Stimulated activated CD4-positive, alpha-beta T cell treated with anti-CD3 and anti-CD28 coated beads, Interleukin-2, amount 100 ng/mL, for 4 hours (primary cell): ENCODE results near the gene LBH.

Source experiments
- DNase-seq: peaks from one replicate; pipeline ENCODE4 v3.0.0-alpha.2; 2020; ENCODE audit warnings: low read depth

Gene LBH

DNA sequence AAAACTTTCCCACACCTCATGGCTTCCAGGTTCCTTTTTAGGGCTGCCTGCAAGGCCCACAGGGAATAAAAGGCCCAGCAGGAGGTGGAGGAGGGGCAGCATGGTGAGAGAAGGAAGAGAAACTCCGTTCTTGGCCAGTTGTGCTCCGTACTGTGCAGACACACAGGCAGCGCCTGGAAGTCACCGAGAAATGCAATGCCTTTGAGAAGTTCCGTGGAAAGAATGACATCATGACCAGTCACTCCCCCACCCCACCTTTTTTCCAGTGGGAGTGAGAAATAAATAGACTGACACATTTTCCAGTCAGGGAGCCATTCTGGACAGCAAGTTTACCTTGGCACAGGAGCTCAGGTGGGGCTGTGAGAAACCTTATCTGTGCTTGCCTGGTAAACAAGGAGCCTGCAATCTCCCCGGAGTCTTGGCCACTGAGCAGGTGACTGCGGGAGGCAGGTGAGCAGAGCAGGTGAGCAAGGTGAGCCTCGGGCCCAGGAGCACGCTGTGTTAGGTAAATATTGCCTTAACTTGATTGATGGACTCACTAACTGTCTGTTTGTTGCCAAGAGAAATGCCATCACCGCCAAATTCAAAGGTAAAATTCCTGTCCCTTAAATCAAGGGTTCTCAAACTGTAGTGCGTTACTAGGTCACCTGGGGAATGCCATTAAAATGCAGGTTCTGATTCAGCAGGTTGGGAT lies 13.5 kb upstream of the LBH start:
- no peak for DNase-seq

DNA sequence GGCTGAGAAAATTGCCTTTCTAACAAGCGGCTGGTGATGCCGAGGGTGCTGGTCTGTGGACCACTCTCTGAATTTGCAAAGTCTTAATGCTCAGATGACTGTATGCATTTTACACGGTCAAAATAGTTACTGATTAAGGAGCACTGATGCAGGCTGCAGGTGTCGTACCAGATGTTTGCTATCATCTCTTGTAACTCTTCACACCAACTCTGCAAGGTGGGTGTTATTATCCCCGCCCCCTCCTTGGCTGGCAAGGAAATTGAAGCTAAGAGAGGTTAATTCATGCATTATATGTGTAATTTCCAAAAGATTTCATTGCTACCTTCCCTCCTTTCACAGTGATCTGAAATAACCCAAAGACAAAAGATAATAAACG lies 13.0 kb upstream of the LBH start:
- DNase-seq: no peak

DNA sequence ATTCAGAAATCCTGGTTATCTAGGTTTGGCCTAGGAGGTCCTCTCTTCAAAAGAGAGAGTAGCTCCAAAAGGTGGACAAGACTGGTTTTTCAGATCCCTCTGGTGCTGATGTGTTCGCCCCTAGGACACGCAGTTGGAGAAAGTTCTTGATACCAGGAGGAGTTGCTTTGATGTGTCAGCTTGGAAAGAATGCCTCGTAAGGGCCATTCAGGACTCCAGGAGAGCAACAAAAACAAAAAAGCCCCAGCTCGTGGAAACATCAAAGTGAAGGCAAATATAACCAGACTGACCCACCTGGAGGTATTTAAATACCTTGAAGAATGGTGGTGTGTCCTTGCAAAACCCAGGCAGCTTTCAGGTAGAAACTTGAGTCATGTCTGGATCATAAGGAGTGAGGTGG lies 12.5 kb upstream of the LBH start:
- DNase-seq: no peak

DNA sequence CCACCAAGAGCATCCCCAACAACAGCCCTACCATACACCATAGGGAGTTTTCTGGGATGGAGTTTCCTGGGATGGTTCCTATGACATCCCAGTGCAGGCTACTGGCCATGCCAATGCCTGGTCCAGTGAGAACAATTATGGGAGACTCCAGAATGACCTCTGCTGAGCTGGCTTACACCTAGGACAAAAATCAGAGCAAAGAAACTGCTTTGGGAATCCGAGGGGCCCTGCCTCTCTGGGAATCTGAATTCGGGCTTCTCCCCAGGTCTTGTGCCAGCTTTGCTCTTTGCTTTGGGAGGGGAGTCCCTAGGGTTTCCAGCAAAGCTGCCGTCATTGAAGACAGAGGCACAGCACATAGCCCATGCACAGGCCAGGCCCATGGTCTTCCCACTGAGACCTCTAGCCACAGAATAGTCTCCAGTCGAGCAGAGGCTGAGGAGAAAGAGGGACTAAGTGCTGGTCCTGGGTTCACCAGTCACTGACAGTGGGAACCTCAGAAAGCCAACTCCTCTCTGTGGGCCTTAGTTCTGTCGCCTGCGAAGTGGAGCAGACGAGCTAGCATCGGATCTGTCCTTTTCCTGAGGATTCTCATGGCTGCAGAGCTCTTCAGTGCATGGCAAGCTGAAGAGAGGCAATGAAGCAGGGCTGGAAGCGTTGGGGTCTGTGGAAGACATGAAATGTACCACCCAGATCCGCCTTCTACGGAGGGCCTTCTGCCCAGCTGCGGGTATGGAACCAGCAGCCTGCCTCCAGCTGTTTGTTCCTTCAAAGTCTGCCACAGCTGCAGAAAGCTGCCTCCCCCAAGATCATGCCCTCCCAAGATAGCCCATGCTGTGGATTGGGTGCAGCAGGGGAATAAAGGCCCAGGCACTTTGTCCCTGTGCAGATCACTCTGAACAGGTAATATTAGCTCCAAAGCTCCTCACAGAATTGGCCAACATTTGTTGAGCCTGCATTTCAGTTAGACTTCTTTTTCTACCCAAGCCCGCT lies 11.2 kb upstream of the LBH start:
- DNase-seq: no peak

DNA sequence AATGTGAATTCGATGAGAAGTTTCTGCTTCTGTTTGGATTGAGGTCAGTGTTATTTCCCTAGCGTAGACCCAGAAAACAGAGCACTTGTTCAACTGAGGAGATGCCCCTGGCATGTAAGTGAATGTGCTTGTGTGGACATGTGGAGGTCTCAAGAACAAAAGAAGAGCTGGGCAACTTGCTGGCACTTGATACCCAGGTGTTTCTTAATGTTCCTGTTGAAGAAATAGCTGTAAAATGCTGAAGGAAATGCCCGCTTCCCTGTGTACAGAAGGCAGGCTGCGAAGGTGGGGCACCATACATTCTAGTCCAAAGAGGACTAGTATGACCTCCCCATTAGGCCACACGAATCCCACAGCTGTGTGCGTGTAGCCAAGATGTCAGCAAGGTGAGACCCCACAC lies 9.8 kb upstream of the LBH start:
- no peak for DNase-seq

GRCh38 chr2:30222031-30222430 lies 9.3 kb upstream of the LBH start:
- no peak for DNase-seq

GRCh38 chr2:30222636-30223360 lies 8.5 kb upstream of the LBH start:
- no peak for DNase-seq

DNA sequence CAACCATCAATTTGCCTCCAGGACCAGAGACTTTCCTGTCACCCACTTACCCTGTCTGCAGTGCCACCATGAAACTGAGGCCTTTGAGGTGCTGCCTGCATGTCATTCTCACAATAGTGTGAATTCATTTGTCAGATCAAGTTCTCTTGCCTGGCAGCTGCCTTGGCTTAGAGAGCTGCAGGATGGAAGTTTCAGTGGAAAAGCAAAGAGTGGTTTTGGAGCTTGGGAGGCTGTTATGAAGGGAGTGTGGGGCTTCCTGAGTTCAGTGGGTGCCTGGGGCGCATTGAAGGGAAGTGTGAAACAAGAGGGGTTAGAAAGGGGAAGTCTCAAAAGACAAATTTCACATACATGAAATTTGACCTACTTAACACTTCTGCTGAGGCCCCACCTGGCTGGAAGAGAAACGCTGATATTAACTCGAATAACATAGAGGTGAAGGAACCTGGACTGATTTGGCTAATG lies 7.9 kb upstream of the LBH start:
- DNase-seq: no peak

DNA sequence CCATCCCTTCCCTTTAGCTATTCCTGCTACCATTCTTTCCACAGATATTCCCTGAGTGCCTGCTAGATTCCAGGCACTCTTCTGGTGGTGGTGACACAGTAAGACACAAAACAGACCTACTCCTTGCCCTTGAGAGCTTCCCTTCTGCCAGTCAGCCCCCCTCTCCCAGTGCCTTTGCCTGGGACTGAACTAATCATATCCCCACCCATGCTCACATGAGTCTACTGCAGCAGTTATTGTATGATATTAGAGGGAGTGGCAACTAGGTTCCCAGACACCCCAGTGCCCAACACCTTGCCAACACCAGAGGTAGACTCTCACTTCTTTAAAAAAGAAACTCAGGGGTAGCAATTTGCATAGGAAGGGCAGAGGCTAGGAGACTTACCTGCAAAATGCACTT lies 7.2 kb upstream of the LBH start:
- DNase-seq: no peak

DNA sequence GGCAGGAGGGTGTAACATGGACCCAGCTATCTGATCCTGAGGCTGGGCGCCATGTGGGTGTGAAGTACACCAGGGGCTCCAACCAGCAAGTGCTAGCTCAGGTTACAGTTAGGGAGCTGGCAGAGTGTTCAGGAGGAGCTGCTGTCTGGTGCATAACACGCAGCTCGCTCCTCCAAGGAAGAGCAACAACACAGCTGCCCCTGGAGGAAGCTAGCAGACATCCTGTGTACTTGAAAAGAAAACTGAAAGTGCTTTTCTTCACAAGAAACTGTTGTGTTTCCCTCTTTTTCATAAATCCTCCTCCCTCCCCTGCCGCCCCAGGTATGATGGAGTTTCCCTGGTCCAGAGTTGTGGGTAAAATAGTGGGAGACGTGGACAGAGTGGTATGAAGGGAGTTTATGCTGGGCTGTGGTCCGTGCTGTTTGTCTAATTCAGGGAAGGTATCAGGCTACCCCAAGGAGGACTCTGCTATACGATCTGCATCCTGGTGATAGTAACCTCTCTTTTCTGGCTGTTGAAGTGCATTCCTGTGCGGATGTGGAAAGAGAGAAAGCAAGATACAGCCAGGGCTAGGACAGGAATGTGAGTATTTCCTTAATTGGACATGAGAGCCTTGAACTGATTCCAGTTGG lies 6.1 kb upstream of the LBH start:
- DNase-seq: no peak

DNA sequence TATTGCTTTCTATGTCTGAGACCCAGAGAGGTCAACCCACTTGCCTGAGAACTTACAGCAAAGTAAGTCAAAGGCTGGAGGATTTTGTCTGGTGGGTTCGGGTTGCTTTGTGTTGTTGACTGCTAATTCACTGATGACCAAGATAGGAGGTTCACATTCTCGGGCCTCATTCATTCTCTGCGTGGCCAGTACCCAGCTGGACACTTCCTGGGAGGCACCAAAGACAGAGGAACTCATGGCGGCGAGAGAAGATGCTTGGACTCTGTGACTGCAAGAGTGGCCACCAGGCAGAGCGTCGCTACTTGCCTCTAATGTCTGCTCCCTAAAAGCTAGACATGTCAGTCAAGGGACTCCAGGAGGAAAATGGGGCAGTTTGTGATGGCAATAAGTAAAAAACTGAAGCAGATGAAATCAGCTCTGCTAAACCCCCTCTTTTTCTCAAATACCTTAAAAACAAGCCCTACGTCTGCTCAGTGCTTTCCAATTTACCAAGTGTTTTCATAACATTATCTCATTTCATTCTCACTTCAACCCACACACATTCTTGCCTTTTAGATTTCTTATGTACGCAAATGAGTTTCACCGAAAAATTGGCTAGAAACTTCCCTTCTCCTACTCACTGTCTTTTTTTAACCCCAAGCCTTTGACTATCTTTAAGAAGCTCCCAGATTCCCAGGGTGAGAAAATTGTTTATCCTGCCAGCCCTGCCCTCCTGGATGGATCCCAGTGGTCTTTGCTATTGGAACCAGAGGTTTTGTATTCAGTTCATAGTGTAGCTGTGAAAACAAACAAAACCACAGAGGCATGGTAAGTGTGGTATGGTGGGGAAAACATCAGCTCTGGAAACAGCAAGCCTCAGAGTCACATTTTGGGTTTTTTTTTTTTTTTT lies 4.9 kb upstream of the LBH start:
- no peak for DNase-seq

DNA sequence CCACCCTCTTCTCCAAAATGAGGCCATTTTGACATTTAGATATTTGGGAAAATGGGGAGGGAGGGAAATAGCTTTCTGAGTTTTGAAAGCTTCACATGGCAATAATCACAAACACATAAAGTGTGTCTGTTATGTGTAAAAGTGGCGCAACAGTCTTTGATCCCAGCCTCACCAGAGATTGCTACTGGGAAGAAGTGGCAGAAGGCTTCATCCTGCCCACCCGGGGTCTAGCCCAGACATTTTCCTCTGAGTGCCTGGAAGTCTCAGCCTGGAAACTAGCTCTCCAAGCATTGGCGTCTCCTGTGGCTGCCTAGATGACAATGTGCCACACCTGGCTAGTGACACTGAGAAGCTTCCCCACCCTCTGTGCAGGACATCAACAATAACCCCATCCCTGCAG lies 1.7 kb upstream of the LBH start:
- DNase-seq: no peak

DNA sequence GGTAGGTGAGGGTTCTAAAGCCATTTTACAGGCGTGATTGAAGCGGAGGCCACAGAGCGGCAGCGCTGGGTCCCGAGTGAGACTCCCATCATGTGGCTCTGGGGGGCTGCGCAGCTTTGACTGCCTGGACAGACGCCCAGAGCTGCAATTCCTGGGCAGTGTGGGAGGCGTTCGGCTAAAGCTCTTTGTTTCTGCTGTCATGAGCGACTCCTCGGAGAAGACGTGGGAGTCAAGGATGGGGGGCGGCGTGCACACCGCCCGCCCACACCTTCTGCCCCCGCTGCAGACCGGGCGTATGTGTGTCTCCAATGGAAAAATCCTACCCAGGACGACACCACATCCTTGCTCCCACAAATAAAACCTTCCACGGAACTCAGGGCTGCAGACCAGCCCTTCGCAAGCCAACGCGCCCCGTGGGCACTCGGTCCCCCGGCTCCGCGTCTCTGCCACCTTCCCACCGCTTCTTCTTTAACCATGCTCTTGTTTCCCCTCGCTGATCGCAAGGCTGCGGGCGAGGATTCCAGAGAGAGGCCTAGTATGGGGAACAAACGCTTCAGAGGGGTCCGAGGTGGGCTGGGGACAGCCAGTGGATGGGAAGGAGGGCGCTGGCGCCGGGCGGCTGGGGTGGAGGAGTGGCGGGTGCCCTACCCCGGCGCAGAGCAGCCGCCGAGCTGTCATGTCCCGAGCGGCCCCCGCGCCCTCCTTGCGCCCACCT lies 680 bp upstream of the LBH start:
- peak; percentile 36 for DNase-seq

- DNase-seq: peak; percentile 54
Measured at GRCh38 chr2:30231996-30232800, 864 bp downstream of the LBH start.

DNA sequence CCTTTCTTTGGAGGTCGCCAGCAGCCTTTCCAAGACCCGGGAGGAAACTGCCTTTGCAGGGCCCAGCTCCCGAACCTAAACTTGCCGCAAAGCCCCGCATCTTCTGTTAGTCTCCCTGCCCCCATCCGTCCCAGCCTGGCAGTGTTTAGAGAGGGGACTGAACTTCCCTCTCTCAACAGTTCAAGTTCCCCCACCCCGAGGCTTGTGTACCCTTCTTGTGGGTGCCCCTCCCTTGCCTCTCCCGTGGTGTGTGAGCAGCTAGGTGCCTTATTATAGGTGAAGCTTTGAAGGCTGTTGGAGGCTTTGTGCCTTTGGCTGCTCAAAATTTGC lies 1.4 kb downstream of the LBH start:
- DNase-seq: no peak

DNA sequence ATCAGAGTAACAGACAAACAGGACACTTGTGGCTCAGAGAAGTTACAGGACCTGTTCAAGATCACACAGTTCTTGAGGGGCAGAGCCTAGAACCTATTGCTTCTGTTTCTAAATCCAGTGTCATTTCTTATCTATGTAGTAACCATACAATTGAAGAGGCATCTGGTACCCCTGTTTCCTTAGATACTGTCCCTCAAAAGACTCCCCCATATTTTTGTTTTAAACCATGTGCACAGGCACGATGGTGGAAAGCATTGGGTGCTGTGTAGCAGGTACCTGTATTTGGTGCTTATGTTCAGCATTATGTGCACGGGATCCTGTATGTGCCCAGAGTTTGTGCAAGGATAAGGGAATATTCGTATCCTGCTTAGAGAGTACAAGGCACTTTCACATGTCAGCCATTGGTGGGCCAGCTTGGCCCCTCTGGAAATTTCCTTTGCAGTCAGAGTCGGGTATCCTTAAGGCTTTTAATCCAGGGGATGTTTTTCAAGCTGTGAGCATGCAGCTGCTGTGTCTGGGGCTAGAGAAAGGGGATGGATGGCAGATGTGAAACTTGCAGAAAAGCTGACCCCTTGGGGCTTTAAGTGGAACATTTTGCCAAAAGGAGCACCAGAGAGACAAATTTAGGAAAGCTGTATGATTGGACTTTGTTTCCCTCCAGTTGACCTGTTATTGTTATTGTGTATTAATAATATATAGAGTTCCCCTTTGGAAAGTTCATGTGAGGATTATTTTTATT lies 2.1 kb downstream of the LBH start:
- no peak for DNase-seq

GRCh38 chr2:30234180-30234971 lies 3.0 kb downstream of the LBH start:
- no peak for DNase-seq

DNA sequence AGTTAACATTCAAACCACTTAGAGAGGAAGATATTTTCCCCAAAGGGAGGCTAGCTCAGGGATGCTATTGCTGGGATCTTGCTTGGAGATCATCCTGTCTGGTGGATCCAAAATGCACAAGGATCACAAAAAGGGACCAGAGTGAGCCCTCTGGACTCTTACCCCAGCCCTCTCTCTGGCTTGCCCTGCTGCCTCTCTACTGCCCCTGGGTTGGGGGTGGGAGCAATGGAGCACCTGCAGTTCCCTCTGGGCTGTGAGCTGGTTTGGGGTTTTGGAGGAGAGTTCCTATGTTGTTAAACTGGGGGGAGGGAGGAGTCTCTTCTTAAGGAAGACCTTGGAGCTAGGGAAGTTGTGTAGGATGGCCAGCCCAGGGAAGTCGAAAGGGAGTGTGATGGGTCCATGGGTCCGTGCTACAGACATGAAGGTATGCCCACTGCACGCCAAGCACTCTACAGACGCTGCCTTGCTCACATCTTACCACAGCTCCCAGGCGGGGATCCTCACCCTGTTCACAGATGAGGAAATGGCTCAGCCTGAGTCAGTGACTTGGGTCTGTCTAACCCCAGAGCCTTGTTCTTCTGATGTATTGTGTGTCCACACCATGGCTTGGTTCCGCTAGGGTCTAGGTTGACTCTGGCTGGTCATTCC lies 3.8 kb downstream of the LBH start:
- peak; percentile 60 for DNase-seq
